Muscle layer of duodenum (tissue), 2 donors: ENCODE data around the gene PLEKHM3.

ENCODE experiments used
- H3K27ac ChIP-seq: one replicate; pipeline ENCODE4 v1.7.0; 2013; ENCODE audit warnings: mild to moderate bottlenecking, low read length
- H3K27me3 ChIP-seq: one replicate; pipeline ENCODE4 v1.7.0; 2013; ENCODE audit warnings: low read depth, mild to moderate bottlenecking, control low read depth, low read length
- H3K36me3 ChIP-seq, 2 donors: one replicate each; pipeline ENCODE4 v1.7.0; 2013; ENCODE audit warnings: low read length in 2 of 2, control low read depth in 1 of 2, mild to moderate bottlenecking in 1 of 2; ENCODE audit not compliant: insufficient read depth in 2 of 2, control insufficient read depth in 1 of 2
- H3K4me1 ChIP-seq, 2 donors: one replicate each; pipeline ENCODE4 v1.7.0; 2013; ENCODE audit warnings: low read length in 2 of 2, mild to moderate bottlenecking in 2 of 2, control low read depth in 1 of 2, moderate library complexity in 1 of 2; ENCODE audit not compliant: insufficient read depth in 2 of 2, control insufficient read depth in 1 of 2
- H3K4me3 ChIP-seq, 2 donors: one replicate each; pipeline ENCODE4 v1.7.0; 2013; ENCODE audit warnings: low read length in 2 of 2, low read depth in 1 of 2, mild to moderate bottlenecking in 1 of 2
- H3K9me3 ChIP-seq, 2 donors: one replicate each; pipeline ENCODE4 v1.7.0; 2013; ENCODE audit warnings: low read length in 2 of 2, control low read depth in 1 of 2, mild to moderate bottlenecking in 1 of 2; ENCODE audit not compliant: control insufficient read depth in 1 of 2
- donor health status: healthy.

The PLEKHM3 gene

DNA sequence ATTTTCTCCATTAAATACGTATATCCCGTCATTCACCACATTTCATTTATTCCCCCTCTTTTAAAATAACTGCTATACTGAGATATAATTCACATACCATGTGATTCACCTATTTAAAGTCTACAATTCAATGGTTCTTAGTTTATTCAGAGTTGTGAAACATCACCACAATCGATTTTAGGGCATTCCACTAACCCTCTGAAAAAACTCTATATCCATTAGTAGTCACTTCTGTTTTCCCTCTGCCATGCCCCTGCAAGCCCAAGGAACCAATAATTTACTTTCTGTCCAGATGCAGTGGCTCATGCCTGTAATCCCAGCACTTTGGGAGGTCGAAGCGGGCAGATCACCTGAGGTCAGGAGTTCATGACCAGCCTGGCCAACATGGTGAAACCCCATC, 160.1 kb downstream of the PLEKHM3 start:
- peaks cover 0 to 5% of the 10 kb centered on the region in 2 donors for H3K4me1 ChIP-seq
- peaks cover 4 to 6% of the 10 kb centered on the region in 2 donors for H3K36me3 ChIP-seq
- H3K27ac ChIP-seq: no peak overlapping the region

DNA sequence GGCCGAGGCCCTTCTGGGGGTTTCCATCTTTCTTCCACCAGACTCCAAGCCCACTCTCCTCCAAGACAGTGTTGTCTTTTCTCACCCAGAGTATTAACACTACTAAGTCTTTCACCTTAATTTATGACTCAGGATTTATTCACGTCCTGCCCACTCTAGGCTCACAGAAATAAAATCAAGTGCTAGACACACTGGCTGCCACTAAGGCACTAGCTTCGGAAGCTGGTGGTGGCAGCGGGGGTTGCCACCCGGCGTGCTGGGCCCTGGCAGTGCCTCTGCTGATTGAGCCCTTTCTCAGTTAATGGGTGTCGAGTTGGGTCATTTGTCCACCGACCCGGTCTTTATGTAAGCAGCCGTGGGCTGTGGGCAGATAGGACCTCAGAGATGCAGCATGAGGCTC, 162.0 kb downstream of the PLEKHM3 start:
- Histone ChIP-seq H3K36me3 (peaks cover 4 to 6% of the 10 kb centered on the region in 2 donors), H3K27me3 (no peaks in the 10 kb centered on the region), H3K4me1 (peaks cover 0 to 5% of the 10 kb centered on the region in 2 donors)

More for the DNA sequence above, 160.1 kb downstream of the PLEKHM3 start:
- no peak overlapping the region for H3K4me3 ChIP-seq
- H3K27me3 ChIP-seq: no peaks in the 10 kb centered on the region
- H3K9me3 ChIP-seq: no peaks in the 10 kb centered on the region

DNA sequence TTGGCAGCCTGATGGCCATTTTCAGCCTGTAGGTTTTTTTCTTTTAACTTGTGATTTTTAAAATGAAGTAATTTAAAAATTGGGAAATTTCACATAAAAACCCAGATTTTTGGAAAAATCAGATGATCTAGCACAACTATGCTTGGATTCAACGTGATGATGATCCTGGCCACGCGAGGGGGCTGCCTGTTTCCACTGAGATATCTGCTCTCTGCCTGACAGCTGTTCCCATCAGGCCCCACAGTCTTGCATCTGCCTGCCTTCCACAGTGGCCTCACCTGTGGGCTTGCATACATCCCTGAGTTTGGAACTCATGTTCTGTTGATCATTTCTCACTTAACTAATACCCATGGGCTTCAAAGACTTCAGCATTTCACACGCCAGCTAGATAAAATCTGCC, 163.5 kb downstream of the PLEKHM3 start:
- no peak overlapping the region for H3K27ac ChIP-seq
- H3K4me1 ChIP-seq: no peaks in the 10 kb centered on the region
- H3K27me3 ChIP-seq: no peaks in the 10 kb centered on the region
- H3K4me3 ChIP-seq: no peak overlapping the region
- H3K36me3 ChIP-seq: peaks cover 4 to 6% of the 10 kb centered on the region in 2 donors
- H3K9me3 ChIP-seq: no peaks in the 10 kb centered on the region

More for the DNA sequence above, 162.0 kb downstream of the PLEKHM3 start:
- no peak overlapping the region for H3K27ac ChIP-seq
- no peak overlapping the region for H3K4me3 ChIP-seq
- no peaks in the 10 kb centered on the region for H3K9me3 ChIP-seq

DNA sequence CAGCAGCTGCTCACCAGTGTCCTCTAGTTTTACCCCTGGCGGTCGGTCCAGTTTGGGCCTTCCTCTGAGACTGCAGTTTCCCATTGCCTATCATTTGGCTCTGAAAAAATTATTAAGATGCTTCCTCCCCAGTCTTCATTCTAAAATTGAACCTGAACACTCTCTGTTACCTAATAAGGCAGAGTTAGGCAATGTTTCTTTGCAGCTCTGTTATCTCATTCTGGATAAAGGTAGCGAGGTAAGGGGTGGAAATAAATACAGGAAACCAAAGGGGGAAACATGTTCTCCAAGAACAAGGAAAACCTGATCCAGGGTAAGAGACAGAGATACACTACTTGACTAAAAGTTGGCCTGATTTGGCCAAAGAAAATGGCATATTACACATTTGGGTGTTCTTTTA, 164.6 kb downstream of the PLEKHM3 start:
- Histone ChIP-seq H3K9me3 (no peaks in the 10 kb centered on the region), H3K36me3 (peaks cover 4 to 10% of the 10 kb centered on the region in 2 donors), H3K4me3 (no peak overlapping the region), H3K27ac (no peak overlapping the region), H3K4me1 (no peaks in the 10 kb centered on the region), H3K27me3 (no peaks in the 10 kb centered on the region)

DNA sequence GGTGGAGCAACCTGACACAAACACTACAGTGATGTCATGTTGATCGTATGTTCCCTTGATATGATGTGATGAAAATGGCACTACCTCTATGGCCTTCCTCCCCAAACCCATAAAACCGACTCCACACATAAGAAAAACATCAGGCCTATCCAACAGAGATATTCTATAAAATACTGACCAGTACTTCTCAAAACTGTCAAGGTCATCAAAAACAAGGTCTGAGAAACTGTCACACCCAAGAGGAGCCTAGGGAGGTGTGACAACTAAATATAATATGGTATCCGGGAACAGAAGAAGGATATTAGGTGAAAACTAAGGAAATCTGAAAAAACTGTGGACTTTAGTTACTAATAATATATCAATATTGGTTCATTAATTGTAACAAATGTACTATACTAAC, 169.7 kb downstream of the PLEKHM3 start:
- Histone ChIP-seq H3K9me3 (no peaks in the 10 kb centered on the region), H3K27ac (no peak overlapping the region), H3K36me3 (peaks cover 2 to 8% of the 10 kb centered on the region in 2 donors), H3K4me1 (no peaks in the 10 kb centered on the region), H3K27me3 (no peaks in the 10 kb centered on the region), H3K4me3 (no peak overlapping the region)

DNA sequence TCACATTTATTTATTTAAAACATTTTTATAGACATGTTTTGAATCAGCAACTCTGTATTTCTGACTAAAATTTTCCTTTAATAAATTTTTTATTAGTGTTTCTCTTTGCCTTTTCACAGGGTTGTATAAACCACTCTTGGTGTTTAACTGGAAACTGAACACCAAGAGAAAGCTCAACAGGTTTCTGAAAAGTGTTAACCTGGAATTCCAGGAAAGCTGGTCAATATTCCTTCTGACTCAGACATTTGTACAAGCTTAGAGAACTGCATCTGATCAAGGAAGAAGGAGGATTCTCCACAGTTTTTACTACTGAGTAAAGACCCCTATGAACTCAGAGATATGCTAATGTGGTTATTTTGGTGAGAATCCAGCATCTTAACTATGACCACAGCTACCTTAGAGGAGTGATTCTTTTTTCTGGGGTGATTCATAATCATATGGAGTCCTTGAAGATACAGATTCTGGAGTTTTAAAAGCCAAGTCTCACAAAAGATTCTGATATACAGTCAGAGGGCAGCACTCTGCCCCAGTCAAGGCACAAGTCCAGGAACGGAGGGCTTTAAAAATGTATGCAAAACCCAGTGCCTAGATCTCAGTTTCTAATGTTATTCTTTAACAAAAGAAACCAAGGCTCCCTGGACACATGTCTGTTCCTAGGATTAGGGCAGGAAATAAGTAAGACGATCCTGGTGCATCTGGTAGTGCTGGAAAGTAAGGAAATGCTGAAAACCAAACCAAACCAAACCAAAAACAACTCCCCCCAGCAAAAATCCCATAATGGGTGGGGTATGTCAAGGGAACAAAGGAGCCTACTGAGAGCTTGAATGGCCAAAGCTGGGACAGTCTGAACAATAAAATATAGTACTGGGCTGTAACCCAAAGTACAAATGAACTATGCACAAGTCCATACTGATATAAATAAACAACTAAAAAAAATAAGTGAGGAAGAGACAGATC, 170.6 kb downstream of the PLEKHM3 start:
- Histone ChIP-seq H3K36me3 (peaks cover 0 to 6% of the 10 kb centered on the region in 2 donors), H3K27ac (no peak overlapping the region), H3K4me3 (no peak overlapping the region)

DNA sequence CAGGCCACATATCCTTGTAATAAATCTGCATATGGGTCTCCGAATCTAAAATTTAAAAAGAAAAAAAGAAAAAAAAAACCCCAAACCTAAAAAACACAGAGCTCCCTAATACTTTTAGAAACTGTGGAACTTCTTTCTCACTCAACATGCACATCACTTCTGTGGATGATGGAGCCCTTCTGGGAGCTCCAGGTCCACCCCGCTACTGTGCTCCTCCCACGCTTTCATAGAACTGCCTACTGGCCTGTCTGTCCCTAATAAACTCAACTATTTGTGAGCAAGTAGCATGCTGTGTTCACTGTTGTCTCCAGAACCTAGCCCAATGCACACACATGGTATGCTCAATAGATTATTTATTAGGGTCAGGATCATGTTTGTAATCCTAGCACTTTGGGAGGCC, 172.5 kb downstream of the PLEKHM3 start:
- no peaks in the 10 kb centered on the region for H3K27me3 ChIP-seq
- H3K36me3 ChIP-seq: peaks cover 0 to 6% of the 10 kb centered on the region in 2 donors
- H3K4me1 ChIP-seq: peaks cover 0 to 4% of the 10 kb centered on the region in 2 donors
- H3K4me3 ChIP-seq: no peak overlapping the region
- H3K27ac ChIP-seq: no peak overlapping the region
- H3K9me3 ChIP-seq: no peaks in the 10 kb centered on the region

More for the DNA sequence above, 170.6 kb downstream of the PLEKHM3 start:
- no peaks in the 10 kb centered on the region for H3K9me3 ChIP-seq
- no peaks in the 10 kb centered on the region for H3K27me3 ChIP-seq
- H3K4me1 ChIP-seq: peaks cover 0 to 3% of the 10 kb centered on the region in 2 donors

DNA sequence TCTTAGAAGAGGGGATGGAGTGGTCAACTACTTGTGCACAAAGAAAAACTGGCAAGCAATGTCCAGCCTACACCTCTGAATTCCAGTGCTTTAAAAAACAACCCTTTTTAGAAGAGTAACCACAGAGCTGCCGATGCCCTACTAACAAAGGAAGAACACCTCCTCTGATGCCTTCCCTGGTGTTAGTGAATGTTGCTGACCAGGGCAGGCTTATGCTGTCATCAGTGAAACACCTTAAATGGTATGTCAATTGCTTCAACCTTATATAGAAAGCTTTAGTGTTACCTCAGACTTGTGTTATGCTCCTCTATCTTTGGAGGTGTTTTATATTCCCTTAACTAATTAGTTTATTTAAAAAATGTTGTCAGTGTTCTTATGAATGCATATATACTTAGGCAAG, 175.9 kb downstream of the PLEKHM3 start:
- no peaks in the 10 kb centered on the region for H3K9me3 ChIP-seq
- H3K27ac ChIP-seq: no peak overlapping the region
- peaks cover 0 to 4% of the 10 kb centered on the region in 2 donors for H3K4me1 ChIP-seq
- H3K4me3 ChIP-seq: no peak overlapping the region
- no peaks in the 10 kb centered on the region for H3K27me3 ChIP-seq
- H3K36me3 ChIP-seq: no peaks in the 10 kb centered on the region

DNA sequence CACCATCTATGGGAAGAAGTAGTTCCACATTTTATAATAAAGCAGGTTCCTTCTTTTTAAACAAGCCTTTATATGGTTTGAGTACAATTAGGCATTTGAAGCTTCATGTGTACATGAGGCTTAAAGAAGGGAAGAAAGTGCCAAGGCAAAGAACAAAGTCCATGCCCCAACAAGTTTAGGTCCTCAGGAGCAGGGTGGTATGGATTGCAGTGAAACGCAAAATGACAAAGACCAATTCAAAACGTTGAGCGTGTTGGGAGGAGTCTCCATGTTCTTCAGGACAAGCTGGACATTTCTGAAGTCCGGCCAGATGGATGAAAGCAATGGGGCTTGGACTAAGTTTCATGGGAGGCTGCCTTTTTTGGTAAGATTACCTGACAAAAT, 176.8 kb downstream of the PLEKHM3 start:
- Histone ChIP-seq H3K9me3 (no peaks in the 10 kb centered on the region), H3K4me1 (peaks cover 0 to 4% of the 10 kb centered on the region in 2 donors), H3K4me3 (no peak overlapping the region), H3K27ac (peak overlapping the region; percentile 62), H3K27me3 (no peaks in the 10 kb centered on the region), H3K36me3 (no peaks in the 10 kb centered on the region)

DNA sequence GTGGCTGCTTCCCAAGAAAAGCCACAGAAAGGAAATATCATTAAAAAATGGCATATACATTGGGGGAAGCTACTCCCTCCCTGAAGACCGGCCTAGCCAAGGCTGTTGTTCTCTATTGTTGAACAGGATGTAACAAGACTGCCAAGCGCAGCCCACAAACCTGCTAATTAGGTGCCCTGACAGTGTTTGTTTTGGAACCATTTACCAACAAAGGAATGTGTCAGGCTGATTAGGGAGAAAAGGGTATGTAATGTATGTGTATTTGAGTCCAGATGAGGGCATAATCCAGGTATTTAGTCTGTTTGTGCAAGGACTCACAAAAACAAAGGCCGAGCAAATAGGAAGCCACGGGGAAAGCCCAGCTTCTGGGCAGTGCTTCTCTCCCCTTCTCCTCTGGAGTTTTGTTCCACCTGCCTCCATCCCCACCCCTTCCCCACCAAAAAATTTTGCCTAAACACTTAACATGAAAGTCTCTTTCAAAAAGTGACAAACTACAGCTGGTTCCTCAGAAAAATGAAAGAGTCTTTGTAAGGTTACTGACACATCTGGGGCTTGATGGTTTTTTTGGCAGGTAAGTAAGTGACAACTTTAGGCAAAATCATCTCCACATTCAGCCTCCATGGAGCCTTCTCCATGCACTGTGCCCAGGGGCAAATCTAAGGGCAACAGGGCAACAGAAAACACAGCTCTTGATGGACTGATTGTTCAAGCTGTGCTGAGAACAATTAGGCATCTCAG, 177.4 kb downstream of the PLEKHM3 start:
- Histone ChIP-seq H3K4me3 (no peak overlapping the region), H3K4me1 (peaks cover 0 to 4% of the 10 kb centered on the region in 2 donors), H3K9me3 (no peaks in the 10 kb centered on the region), H3K27me3 (no peaks in the 10 kb centered on the region), H3K36me3 (no peaks in the 10 kb centered on the region), H3K27ac (peak overlapping the region; percentile 62)

DNA sequence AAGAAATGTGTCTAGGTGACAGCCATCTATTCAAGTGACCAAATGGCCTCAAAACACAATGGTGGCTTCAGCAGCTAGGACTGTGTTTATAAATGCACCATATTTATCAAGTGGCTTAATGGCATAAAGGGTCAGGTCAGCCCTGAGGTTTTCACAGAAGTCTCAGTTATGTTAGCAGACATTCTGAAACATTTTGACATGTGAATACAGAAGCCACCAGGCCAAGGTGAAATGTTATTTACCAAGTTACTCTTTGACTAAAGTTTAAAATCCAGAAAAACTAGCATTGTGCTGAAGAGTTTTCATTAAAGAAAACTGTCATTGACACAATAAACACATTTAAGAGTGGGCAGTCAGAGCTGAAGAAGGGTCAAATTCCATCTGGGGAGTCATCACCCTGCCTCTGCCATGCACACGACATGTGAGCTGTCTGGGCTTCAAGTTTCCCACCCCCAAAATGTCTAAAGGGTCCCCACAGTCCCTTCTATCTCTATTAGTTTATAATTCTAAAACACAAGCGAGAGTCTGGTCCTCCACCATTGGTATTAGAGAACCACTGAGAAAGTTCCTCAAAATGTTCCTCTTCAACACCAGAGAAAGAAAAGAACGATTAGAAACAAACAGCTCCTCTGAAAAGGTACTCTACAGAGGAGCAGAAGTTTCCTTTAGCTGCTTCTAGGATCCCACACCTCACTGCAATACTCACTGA, 178.1 kb downstream of the PLEKHM3 start:
- no peak overlapping the region for H3K4me3 ChIP-seq
- peak overlapping the region; percentile 43 for H3K27ac ChIP-seq
- no peaks in the 10 kb centered on the region for H3K36me3 ChIP-seq
- peaks cover 0 to 4% of the 10 kb centered on the region in 2 donors for H3K4me1 ChIP-seq
- H3K9me3 ChIP-seq: no peaks in the 10 kb centered on the region
- no peaks in the 10 kb centered on the region for H3K27me3 ChIP-seq
